Lower leg skin (tissue), 4 donors: ENCODE results near the gene DNAH7. TPM values are rescaled to one million over a fixed set of nuclear protein-coding genes. Genes with fewer than 3 reads are reported as not detected.

Experiments used
- DNase-seq, 2 donors: peaks; one replicate each; pipeline ENCODE4 v3.0.0-alpha.2; 2019; ENCODE audit warnings: low spot score in 2 of 2
- H3K4me3 ChIP-seq: fragments of 200-600 bp; sonication (generic); 2 replicates; pipeline ENCODE4 v1.5.1; 2017; ENCODE audit warnings: mild to moderate bottlenecking, low read depth; ENCODE audit not compliant: poor library complexity, severe bottlenecking
- CTCF ChIP-seq, 3 donors: fragments of 450-650 bp; IDR thresholded peaks; one replicate each; pipeline ENCODE4 v1.5.1; 2016; ENCODE audit warnings: antibody characterized with exemption in 3 of 3, mild to moderate bottlenecking in 3 of 3, moderate library complexity in 2 of 3
- POLR2A ChIP-seq, 2 donors: fragments of 450-650 bp; IDR thresholded peaks; one replicate each; pipeline ENCODE4 v1.6.1; 2016 to 2017; ENCODE audit warnings: antibody characterized with exemption in 2 of 2, mild to moderate bottlenecking in 1 of 2, moderate library complexity in 1 of 2
- WGBS, 2 donors: methylation state at CpG; one replicate each; pipeline ENCODE4 v1.1.5; 2018; 5-methylcytosine and 5-hydroxymethylcytosine counted together
- intact Hi-C: fragments of 100-400 bp; cut with DNase I; formaldehyde crosslinking; loops from one replicate; pipeline ENCODE4 v1.15.0; 2023; ENCODE audit warnings: low total_unique reads
- total RNA-seq, 4 donors: library from RNA; depleted of rRNA; stranded (reverse); fragments of >200 nt; gene quantifications; one replicate each; pipeline ENCODE4 v1.1.0, GENCODE V29; 2016

DNAH7 gene
- total RNA-seq, 4 donors from 2014 or later: 0.08 to 0.34 (median 0.17) TPM

GRCh38 chr2:195737511-195738325 lies 330.9 kb downstream of the DNAH7 start:
- 88 to 89% methylated on average over 5 of the region's 5 CpGs for WGBS, 2 donors
- no peak overlapping the region for H3K4me3 ChIP-seq
- no peak for TF ChIP-seq POLR2A (IDR thresholded peaks at IDR 0.05)
- intact Hi-C loops: no loop called here
- no peak for DNase-seq

GRCh38 chr2:195735347-195735746 lies 333.3 kb downstream of the DNAH7 start:
- DNase-seq: no peak
- TF ChIP-seq CTCF (IDR thresholded peaks at IDR 0.05): no peak
- no peak for TF ChIP-seq POLR2A (IDR thresholded peaks at IDR 0.05)
- intact Hi-C loops: no loop called here
- H3K4me3 ChIP-seq: no peak overlapping the region
- WGBS, 2 donors: 96 to 98% methylated on average over 1 of the region's 1 CpG

GRCh38 chr2:195734931-195735330 lies 333.7 kb downstream of the DNAH7 start:
- DNase-seq: no peak
- intact Hi-C loops: no loop called here
- TF ChIP-seq POLR2A (IDR thresholded peaks at IDR 0.05): no peak
- TF ChIP-seq CTCF (IDR thresholded peaks at IDR 0.05): no peak
- H3K4me3 ChIP-seq: no peak overlapping the region
- 90 to 93% methylated on average over 2 of the region's 2 CpGs for WGBS, 2 donors

- no peak overlapping the region for H3K4me3 ChIP-seq
- no peak for DNase-seq
- intact Hi-C loops: no loop called here
- 93 to 97% methylated on average over 6 of the region's 6 CpGs for whole genome bisulfite sequencing, 2 donors
- TF ChIP-seq CTCF (IDR thresholded peaks at IDR 0.05): no peak
- TF ChIP-seq POLR2A (IDR thresholded peaks at IDR 0.05): no peak
Measured at GRCh38 chr2:195734395-195734794, 334.2 kb downstream of the DNAH7 start.

- TF ChIP-seq POLR2A (IDR thresholded peaks at IDR 0.05) (no peak), CTCF (IDR thresholded peaks at IDR 0.05) (no peak)
- intact Hi-C loops: no loop called here
- no peak for DNase-seq
- no peak overlapping the region for H3K4me3 ChIP-seq
Measured at GRCh38 chr2:195733831-195734230, 334.8 kb downstream of the DNAH7 start.

- H3K4me3 ChIP-seq: no peak overlapping the region
- DNase-seq: no peak
- no peak for TF ChIP-seq CTCF (IDR thresholded peaks at IDR 0.05)
- intact Hi-C loops: no loop called here
- 61 to 87% methylated on average over 1 of the region's 1 CpG for WGBS, 2 donors
Measured at GRCh38 chr2:195732574-195732973, 336.1 kb downstream of the DNAH7 start.
